ENCODE results near the gene ERH. TPM values are rescaled to one million over a fixed set of nuclear protein-coding genes. Genes with fewer than 3 reads are reported as not detected.

ERH gene
- total and polyA plus RNA-seq, 2 donors (not counting 3 experiments of a cell fraction or from before 2014, with no cell fraction given): 157 to 263 TPM

- no peak for TF ChIP-seq CTCF (IDR thresholded peaks at IDR 0.05; ENCODE audit: extremely low read depth in 1 of 2, insufficient read depth in 1 of 2, low read depth in 1 of 2, low read length in 2 of 2)
- TF ChIP-seq MYC (IDR thresholded peaks at IDR 0.05; ENCODE audit: low read depth, low read length): no peak
- TF ChIP-seq EZH2 (IDR thresholded peaks at IDR 0.05; ENCODE audit: borderline replicate concordance, low read depth, low read length, severe bottlenecking): no peak
- no peak for TF ChIP-seq POLR2AphosphoS5 (IDR thresholded peaks at IDR 0.05; ENCODE audit: insufficient read depth, low read depth, low read length)
- TF ChIP-seq MAX (IDR thresholded peaks at IDR 0.05; ENCODE audit: insufficient read depth, insufficient read length): no peak
- no peak for TF ChIP-seq JUN (IDR thresholded peaks at IDR 0.05; ENCODE audit: borderline replicate concordance, insufficient read depth, insufficient read length, low read depth)
- TF ChIP-seq FOS (IDR thresholded peaks at IDR 0.05; ENCODE audit: borderline replicate concordance, insufficient read depth, low read length): no peak
- TF ChIP-seq GATA2 (IDR thresholded peaks at IDR 0.05; ENCODE audit: insufficient read depth, insufficient read length, low read depth, low read length): no peak
- no peaks in the 10 kb centered on the region for H3K9me1 ChIP-seq (replicated peaks; ENCODE audit: control insufficient read depth, extremely low read depth, insufficient read depth, low read length)
- no peaks in the 10 kb centered on the region for H3K36me3 ChIP-seq (ENCODE audit: control insufficient read depth in 2 of 2, extremely low read depth in 1 of 2, insufficient read depth in 2 of 2, low read length in 2 of 2)
- DNase-seq (ENCODE audit: low read depth, low spot score): no peak
- no peak overlapping the region for H3K4me3 ChIP-seq (replicated peaks in 1 of 3; ENCODE audit: insufficient read depth in 1 of 3, low read depth in 1 of 3, low read length in 3 of 3)
- H3K4me2 ChIP-seq (ENCODE audit: insufficient read depth, low read length): no peak overlapping the region
- ChIA-PET POLR2A (interaction anchor here (0.6 kb wide), 1 partner anchor 50 kb away, joined by 6 read pairs; no protein-coding TSS in a partner anchor), CTCF (interaction anchor here (0.7 to 2.3 kb wide), 3 partner anchors 14 to 107 kb away, joined by 3 to 7 read pairs (median 4); partner anchors contain the start of gene GALNT16)
- no peaks in the 10 kb centered on the region for H3K9me3 ChIP-seq (replicated peaks; ENCODE audit: control insufficient read depth, insufficient read depth, low read length)
- H3K27me3 ChIP-seq (ENCODE audit: control insufficient read depth in 2 of 2, insufficient read depth in 2 of 2, low read length in 2 of 2): peaks cover 4 to 14% of the 10 kb centered on the region in 2 experiments
- dilution Hi-C loops (cut with MboI; ENCODE audit: extremely low pct_ligation_motif_present, low sequenced_read_pairs) (no loop called here), intact Hi-C loops (cut with micrococcal nuclease) (no loop called here)
- BruUV-seq (replicated peaks): no TSS peak
- no peaks in the 10 kb centered on the region for H4K20me1 ChIP-seq (replicated peaks; ENCODE audit: control insufficient read depth, extremely low read depth, insufficient read depth, low read length)
- no peak overlapping the region for H3K9ac ChIP-seq (replicated peaks; ENCODE audit: extremely low read depth, insufficient read depth, low read length)
- H2AFZ ChIP-seq (ENCODE audit: low read depth, low read length): no peak overlapping the region
- no peak overlapping the region for H3K27ac ChIP-seq (ENCODE audit: insufficient read depth, low read depth, low read length)
- H3K4me1 ChIP-seq (ENCODE audit: control insufficient read depth, extremely low read depth, insufficient read depth, low read length): no peaks in the 10 kb centered on the region
- no peak for FAIRE-seq
- H3K79me2 ChIP-seq (ENCODE audit: control insufficient read depth, insufficient read depth, low read length): no peaks in the 10 kb centered on the region
Measured at GRCh38 chr14:69332782-69333395, 65.2 kb downstream of the ERH start.
